H1 (cell line): ENCODE results near the gene MICALL2. TPM values are rescaled to one million over a fixed set of nuclear protein-coding genes. Genes with fewer than 3 reads are reported as not detected.

Experiments used
- CTCF ChIA-PET: fragments of 300-600 bp; sonication (Branson Sonifier 250); formaldehyde crosslinking; loops from one replicate; lab custom pipeline; 2021; ENCODE audit not compliant: partially characterized antibody; lab: Charles Lee
- POLR2A ChIA-PET: fragments of 300-600 bp; sonication (Branson Sonifier 250); formaldehyde crosslinking; loops from one replicate; lab custom pipeline; 2021; ENCODE audit warnings: inconsistent platforms; ENCODE audit not compliant: partially characterized antibody; lab: Charles Lee
- DNase-seq, 2 experiments: peaks; one replicate each; pipeline versions ENCODE4 v3.0.0 to v3.0.0-alpha.2; 2010 to 2022; ENCODE audit warnings: low spot score in 2 of 2, low read depth in 1 of 2, mixed read lengths in 1 of 2
- FAIRE-seq: peaks from 2 replicates; lab custom pipeline; 2011; peaks lifted over from hg19 to GRCh38; lab: Jason Lieb, UNC
- H2AFZ ChIP-seq: 2 replicates; pipeline ENCODE4 v1.8.1; 2012; ENCODE audit warnings: low read length, inconsistent platforms
- H2AK5ac ChIP-seq: 2 replicates; pipeline ENCODE4 v1.6.1; 2013; ENCODE audit warnings: low read depth, low read length
- H2BK120ac ChIP-seq: replicated peaks from 2 replicates; pipeline ENCODE3; 2013; ENCODE audit warnings: low read depth, low read length, inconsistent platforms
- H2BK12ac ChIP-seq: 2 replicates; pipeline ENCODE4 v1.6.1; 2013; ENCODE audit warnings: low read depth, low read length
- H2BK15ac ChIP-seq: 2 replicates; pipeline ENCODE4 v1.6.1; 2013; ENCODE audit warnings: low read length
- H2BK20ac ChIP-seq: 2 replicates; pipeline ENCODE4 v1.6.1; 2013; ENCODE audit warnings: low read length
- H2BK5ac ChIP-seq: 2 replicates; pipeline ENCODE4 v1.6.1; 2013; ENCODE audit warnings: low read depth, low read length
- H3K14ac ChIP-seq: 2 replicates; pipeline ENCODE4 v1.6.1; 2013; ENCODE audit warnings: inconsistent platforms; ENCODE audit not compliant: insufficient read length
- H3K18ac ChIP-seq: 2 replicates; pipeline ENCODE4 v1.6.1; 2013; ENCODE audit warnings: low read length; ENCODE audit errors: extremely low read depth
- H3K23ac ChIP-seq: 2 replicates; pipeline ENCODE4 v1.6.1; 2013; ENCODE audit warnings: inconsistent platforms; ENCODE audit not compliant: insufficient read length
- H3K23me2 ChIP-seq: 2 replicates; pipeline ENCODE4 v1.6.1; 2013; ENCODE audit warnings: low read depth, low read length
- H3K27ac ChIP-seq: 2 replicates; pipeline ENCODE4 v1.6.1; 2011; ENCODE audit warnings: low read depth, low read length, inconsistent platforms
- H3K27me3 ChIP-seq, 4 experiments: replicated peaks in 1 of 4; 1 replicate in 1 of 4; 2 replicates in 3 of 4; pipeline versions ENCODE4 v1.6.1 to v1.8.1; 2011 to 2013; ENCODE audit warnings: low read length in 3 of 4, mild to moderate bottlenecking in 3 of 4, inconsistent platforms in 2 of 4, mixed read lengths in 2 of 4, moderate library complexity in 1 of 4; ENCODE audit not compliant: control insufficient read depth in 3 of 4, insufficient read depth in 3 of 4; ENCODE audit errors: extremely low read depth in 1 of 4
- H3K36me3 ChIP-seq, 4 experiments: 2 replicates each; pipeline versions ENCODE4 v1.6.1 to v1.8.1; 2011 to 2013; ENCODE audit warnings: mild to moderate bottlenecking in 4 of 4, low read length in 3 of 4, moderate library complexity in 2 of 4, control low read depth in 1 of 4, inconsistent platforms in 1 of 4; ENCODE audit not compliant: insufficient read depth in 4 of 4, control insufficient read depth in 2 of 4
- H3K4ac ChIP-seq: replicated peaks from 2 replicates; pipeline ENCODE3; 2013; ENCODE audit warnings: low read length, low read depth, mixed read lengths, inconsistent platforms; ENCODE audit not compliant: insufficient read length
- H3K4me1 ChIP-seq, 4 experiments: replicated peaks in 1 of 4; 1 replicate in 1 of 4; 2 replicates in 3 of 4; pipeline versions ENCODE4 v1.6.1 to v1.8.1; 2011 to 2013; ENCODE audit warnings: low read length in 3 of 4, inconsistent platforms in 2 of 4, mixed read lengths in 1 of 4; ENCODE audit not compliant: insufficient read depth in 4 of 4, control insufficient read depth in 3 of 4
- H3K4me2 ChIP-seq, 2 experiments: 2 replicates each; pipeline versions ENCODE4 v1.6.1 to v1.8.1; 2011 to 2013; ENCODE audit warnings: low read depth in 2 of 2, low read length in 2 of 2, control low read depth in 1 of 2, inconsistent platforms in 1 of 2, mild to moderate bottlenecking in 1 of 2; ENCODE audit not compliant: insufficient read depth in 1 of 2
- H3K4me3 ChIP-seq, 4 experiments: fragments of 200-600, 300-600 bp in 1 of 4; sonication (generic), shearing (Covaris generic), sonication (Bioruptor Twin) in 1 of 4; 2 replicates each; pipeline versions ENCODE4 v1.5.1 to v1.8.1; 2011 to 2016; ENCODE audit warnings: low read length in 4 of 4, low read depth in 3 of 4, control low read depth in 2 of 4, inconsistent platforms in 2 of 4, mild to moderate bottlenecking in 2 of 4, mixed read lengths in 1 of 4, moderate library complexity in 1 of 4; ENCODE audit not compliant: insufficient read depth in 2 of 4; ENCODE audit errors: extremely low read depth in 1 of 4
- H3K56ac ChIP-seq: replicated peaks from 2 replicates; pipeline ENCODE3; 2013; ENCODE audit warnings: low read depth, mild to moderate bottlenecking, mixed read lengths, low read length, inconsistent platforms; ENCODE audit not compliant: insufficient read length
- H3K79me1 ChIP-seq: 2 replicates; pipeline ENCODE4 v1.6.1; 2013; ENCODE audit warnings: low read depth, low read length, control low read depth
- H3K79me2 ChIP-seq, 2 experiments: 2 replicates each; pipeline versions ENCODE4 v1.6.1 to v1.8.1; 2012 to 2013; ENCODE audit warnings: low read length in 2 of 2, mild to moderate bottlenecking in 2 of 2, inconsistent platforms in 1 of 2; ENCODE audit not compliant: insufficient read depth in 2 of 2, control insufficient read depth in 1 of 2
- H3K9ac ChIP-seq, 4 experiments: replicated peaks in 1 of 4; 1 replicate in 1 of 4; 2 replicates in 3 of 4; pipeline versions ENCODE4 v1.6.1 to v1.8.1; 2011 to 2013; ENCODE audit warnings: low read depth in 3 of 4, low read length in 3 of 4, control low read depth in 2 of 4, mild to moderate bottlenecking in 2 of 4, moderate library complexity in 2 of 4, inconsistent platforms in 1 of 4; ENCODE audit errors: extremely low read depth in 1 of 4
- H3K9me3 ChIP-seq, 2 experiments: 2 replicates each; pipeline versions ENCODE4 v1.6.1 to v1.8.1; 2012 to 2013; ENCODE audit warnings: mild to moderate bottlenecking in 2 of 2, moderate library complexity in 2 of 2, control low read depth in 1 of 2, inconsistent platforms in 1 of 2, low read depth in 1 of 2, low read length in 1 of 2, mixed read lengths in 1 of 2; ENCODE audit not compliant: insufficient read depth in 2 of 2
- H4K20me1 ChIP-seq, 2 experiments: replicated peaks in 1 of 2; 2 replicates each; pipeline versions ENCODE3 to v1.8.1; 2011 to 2013; ENCODE audit warnings: inconsistent platforms in 2 of 2, low read length in 2 of 2, mild to moderate bottlenecking in 1 of 2; ENCODE audit not compliant: insufficient read depth in 2 of 2, control insufficient read depth in 1 of 2
- H4K5ac ChIP-seq: 2 replicates; pipeline ENCODE4 v1.6.1; 2013; ENCODE audit warnings: low read length, low read depth, mixed read lengths, inconsistent platforms; ENCODE audit not compliant: insufficient read length
- H4K8ac ChIP-seq: 2 replicates; pipeline ENCODE4 v1.8.0; 2013; ENCODE audit warnings: mild to moderate bottlenecking, moderate library complexity, low read length, inconsistent platforms; ENCODE audit not compliant: insufficient read depth; ENCODE audit errors: extremely low read depth
- H4K91ac ChIP-seq: replicated peaks from 2 replicates; pipeline ENCODE3; 2013; ENCODE audit warnings: low read length, mixed read lengths, inconsistent platforms; ENCODE audit not compliant: insufficient read length
- ATF2 ChIP-seq: IDR thresholded peaks from 2 replicates; pipeline ENCODE4 v1.6.1; 2012; ENCODE audit warnings: low read length, inconsistent platforms
- BACH1 ChIP-seq: IDR thresholded peaks from 2 replicates; pipeline ENCODE4 v1.6.1; 2012; ENCODE audit warnings: low read length, improper control_type of control experiment
- BCL11A ChIP-seq, 2 experiments: IDR thresholded peaks; one replicate each; pipeline ENCODE4 v1.6.1; 2011; ENCODE audit warnings: low read depth in 2 of 2, low read length in 2 of 2, mild to moderate bottlenecking in 2 of 2
- CEBPB ChIP-seq: IDR thresholded peaks from 2 replicates; pipeline ENCODE4 v1.6.1; 2012; ENCODE audit warnings: low read depth, low read length
- EGR1 ChIP-seq: IDR thresholded peaks from 2 replicates; pipeline ENCODE4 v1.6.1; 2011; ENCODE audit warnings: low read depth, low read length, borderline replicate concordance
- KDM5A ChIP-seq: fragments of 200-600 bp; IDR thresholded peaks from 2 replicates; pipeline ENCODE4 v1.7.1; 2012; ENCODE audit warnings: mild to moderate bottlenecking, low read length, inconsistent platforms, mixed read lengths
- SP4 ChIP-seq: IDR thresholded peaks from 2 replicates; pipeline ENCODE4 v1.6.1; 2012; ENCODE audit warnings: low read length, inconsistent platforms
- TEAD4 ChIP-seq: IDR thresholded peaks from 2 replicates; pipeline ENCODE4 v1.6.1; 2012; ENCODE audit warnings: low read depth, low read length, inconsistent platforms, mixed read lengths
- WGBS, 2 experiments: shearing (Covaris generic) in 1 of 2; methylation state at CpG; one replicate each; pipeline versions ENCODE4 v1.1.6 to v1.1.7; 2013 to 2015; ENCODE audit warnings: low lambda C conversion rate in 2 of 2, mixed read lengths in 2 of 2, inconsistent platforms in 1 of 2, low coverage in 1 of 2, missing lambda C conversion rate in 1 of 2; ENCODE audit not compliant: insufficient replicate concordance in 2 of 2, insufficient coverage in 1 of 2, insufficient read length in 1 of 2; ENCODE audit errors: extremely low coverage in 1 of 2, missing lambda C conversion rate in 1 of 2; 5-methylcytosine and 5-hydroxymethylcytosine counted together
- polyA plus RNA-seq, 7 experiments: library from polyadenylated mRNA; depleted of rRNA in 3 of 7; stranded (reverse) in 5 of 7; unstranded in 2 of 7; fragments of >200 nt in 5 of 7; fragments of 200-250 nt in 2 of 7; gene quantifications; 1 replicate in 5 of 7; 2 replicates in 1 of 7; 4 replicates in 1 of 7; pipeline versions ENCODE4 v1.2.1 to v1.2.3, GENCODE V29; 2011 to 2013; ENCODE audit warnings: missing spikeins in 2 of 7, mixed read lengths in 2 of 7
- total RNA-seq: library from RNA; stranded (reverse); fragmentation: NEBNext Ultra II Directional; extraction: Animal tissue kit (Norgen Biotek cat#: 25700); gene quantifications from 2 replicates; pipeline ENCODE4 v1.2.1, GENCODE V29; 2021

The MICALL2 gene
- total and polyA plus RNA-seq, 2 of the 8 experiments (the other 6 are each of a cell fraction or from before 2014, with no cell fraction given), result 5.3 to 8.5 TPM

GRCh38 chr7:1487466-1487865, 28.2 kb upstream of the MICALL2 start:
- H2BK15ac ChIP-seq, result no peak overlapping the region
- no peaks in the 10 kb centered on the region for H3K9me3 ChIP-seq
- H3K79me1 ChIP-seq, result no peaks in the 10 kb centered on the region
- no peak overlapping the region for H3K4me2 ChIP-seq
- H3K36me3 ChIP-seq, result peaks cover 22 to 69% (median 40%) of the 10 kb centered on the region in 4 experiments
- no peak overlapping the region for H2BK12ac ChIP-seq
- H3K14ac ChIP-seq, result no peak overlapping the region
- peaks cover 3 to 14% of the 10 kb centered on the region in 2 experiments for H4K20me1 ChIP-seq
- no peak overlapping the region for H3K23ac ChIP-seq
- H3K9ac ChIP-seq, result no peak overlapping the region
- H3K18ac ChIP-seq, result no peak overlapping the region
- no peaks in the 10 kb centered on the region for H3K27me3 ChIP-seq
- H4K5ac ChIP-seq, result no peak overlapping the region
- ChIA-PET POLR2A (interaction anchor here (1.2 to 5.0 kb wide), 4 partner anchors 10 to 68 kb away, joined by 3 to 43 read pairs (median 4); partner anchors contain the start of gene TMEM184A), CTCF (interaction anchor here (0.9 kb wide), 1 partner anchor 13 kb away, joined by 4 read pairs; no protein-coding TSS in a partner anchor)
- no peak for TF ChIP-seq TEAD4
- TF ChIP-seq CEBPB, result no peak
- no peak for TF ChIP-seq SP4
- TF ChIP-seq BCL11A (IDR thresholded peaks at IDR 0.05; ENCODE audit: low read depth in 2 of 2, low read length in 2 of 2), result no peak
- TF ChIP-seq BACH1, result no peak
- TF ChIP-seq EGR1, result no peak
- TF ChIP-seq KDM5A, result no peak
- no peak for TF ChIP-seq ATF2
- no peak overlapping the region for H3K27ac ChIP-seq
- no peak overlapping the region for H3K4ac ChIP-seq
- no peak overlapping the region for H2BK20ac ChIP-seq
- no peaks in the 10 kb centered on the region for H3K23me2 ChIP-seq
- no peak overlapping the region for H2AFZ ChIP-seq
- no peak for DNase-seq
- no peak overlapping the region for H4K8ac ChIP-seq
- H3K79me2 ChIP-seq, result no peaks in the 10 kb centered on the region
- no peak for FAIRE-seq
- H4K91ac ChIP-seq, result no peak overlapping the region
- WGBS, 2 experiments, result 90% methylated on average over 20 of the region's 25 CpGs; no CpG with 5 or more reads in 1 of the 2 experiments
- no peak overlapping the region for H2BK5ac ChIP-seq
- no peaks in the 10 kb centered on the region for H3K4me1 ChIP-seq
- H3K4me3 ChIP-seq, result no peak overlapping the region
- no peak overlapping the region for H3K56ac ChIP-seq
- no peak overlapping the region for H2BK120ac ChIP-seq
- H2AK5ac ChIP-seq, result no peak overlapping the region
